Activated T-cell treated with anti-CD3 and anti-CD28 coated beads, Interleukin-2, amount 50 U/mL, for 24 hours (primary cell): Measurements from ENCODE around the gene SEPTIN5.

ENCODE experiments used
- DNase-seq: peaks from one replicate; pipeline ENCODE4 v3.0.0-alpha.2; 2020
- H3K27ac Mint-ChIP-seq: 2 replicates; pipeline ENCODE4 v1.8.0; 2020; ENCODE audit warnings: mild to moderate bottlenecking, mixed read lengths
- H3K27me3 Mint-ChIP-seq: 2 replicates; pipeline ENCODE4 v1.8.0; 2020; ENCODE audit warnings: mixed read lengths
- H3K36me3 Mint-ChIP-seq: 2 replicates; pipeline ENCODE4 v1.8.0; 2020; ENCODE audit warnings: low read depth, mixed read lengths
- H3K4me1 Mint-ChIP-seq: 2 replicates; pipeline ENCODE4 v1.8.0; 2020; ENCODE audit warnings: low read depth, mixed read lengths
- H3K4me3 Mint-ChIP-seq: 2 replicates; pipeline ENCODE4 v1.8.0; 2020; ENCODE audit warnings: mild to moderate bottlenecking, moderate library complexity, mixed read lengths
- H3K9me3 Mint-ChIP-seq: 2 replicates; pipeline ENCODE4 v1.8.0; 2020; ENCODE audit warnings: mixed read lengths

The SEPTIN5 gene

GRCh38 chr22:19765477-19766239 is 51.4 kb downstream of the SEPTIN5 start:
- DNase-seq = no peak
- Mint-ChIP-seq H3K36me3 (no peaks in the 10 kb centered on the region), H3K27me3 (peaks cover 79% of the 10 kb centered on the region), H3K4me1 (peaks cover 14% of the 10 kb centered on the region), H3K27ac (no peak overlapping the region), H3K4me3 (peak overlapping the region; percentile 38), H3K9me3 (no peaks in the 10 kb centered on the region)

GRCh38 chr22:19766240-19766510 is 51.9 kb downstream of the SEPTIN5 start:
- Mint-ChIP-seq H3K36me3 (no peaks in the 10 kb centered on the region), H3K27ac (no peak overlapping the region), H3K4me1 (peaks cover 14% of the 10 kb centered on the region), H3K4me3 (no peak overlapping the region), H3K27me3 (peaks cover 84% of the 10 kb centered on the region), H3K9me3 (no peaks in the 10 kb centered on the region)
- no peak for DNase-seq

- no peak overlapping the region for H3K27ac Mint-ChIP-seq
- H3K4me1 Mint-ChIP-seq = peaks cover 11% of the 10 kb centered on the region
- no peaks in the 10 kb centered on the region for H3K36me3 Mint-ChIP-seq
- no peaks in the 10 kb centered on the region for H3K9me3 Mint-ChIP-seq
- peak; percentile 62 for DNase-seq
- H3K27me3 Mint-ChIP-seq = peaks cover 86% of the 10 kb centered on the region
- H3K4me3 Mint-ChIP-seq = peak overlapping the region; percentile 27
Measured at GRCh38 chr22:19766511-19767426, 52.5 kb downstream of the SEPTIN5 start.

- Mint-ChIP-seq H3K27me3 (peaks cover 85% of the 10 kb centered on the region), H3K4me1 (peaks cover 11% of the 10 kb centered on the region), H3K9me3 (no peaks in the 10 kb centered on the region), H3K36me3 (no peaks in the 10 kb centered on the region), H3K27ac (no peak overlapping the region), H3K4me3 (peak overlapping the region; percentile 27)
- no peak for DNase-seq
Measured at GRCh38 chr22:19767427-19768341, 53.4 kb downstream of the SEPTIN5 start.

- Mint-ChIP-seq H3K4me3 (no peak overlapping the region), H3K27ac (no peak overlapping the region), H3K4me1 (peaks cover 11% of the 10 kb centered on the region), H3K36me3 (no peaks in the 10 kb centered on the region), H3K27me3 (peaks cover 86% of the 10 kb centered on the region), H3K9me3 (no peaks in the 10 kb centered on the region)
- no peak for DNase-seq
Measured at GRCh38 chr22:19769393-19769715, 55.1 kb downstream of the SEPTIN5 start.

GRCh38 chr22:19770349-19771220 is 56.3 kb downstream of the SEPTIN5 start:
- H3K27me3 Mint-ChIP-seq = peaks cover 78% of the 10 kb centered on the region
- DNase-seq = no peak
- no peaks in the 10 kb centered on the region for H3K36me3 Mint-ChIP-seq
- H3K9me3 Mint-ChIP-seq = no peaks in the 10 kb centered on the region
- peaks cover 7% of the 10 kb centered on the region for H3K4me1 Mint-ChIP-seq
- no peak overlapping the region for H3K27ac Mint-ChIP-seq
- no peak overlapping the region for H3K4me3 Mint-ChIP-seq

GRCh38 chr22:19772422-19772672 is 58.0 kb downstream of the SEPTIN5 start:
- no peak overlapping the region for H3K27ac Mint-ChIP-seq
- no peaks in the 10 kb centered on the region for H3K36me3 Mint-ChIP-seq
- H3K27me3 Mint-ChIP-seq = peaks cover 84% of the 10 kb centered on the region
- H3K4me1 Mint-ChIP-seq = peaks cover 10% of the 10 kb centered on the region
- DNase-seq = no peak
- H3K9me3 Mint-ChIP-seq = no peaks in the 10 kb centered on the region
- H3K4me3 Mint-ChIP-seq = no peak overlapping the region
